ENCODE results near the gene MRPS12. TPM values are rescaled to one million over a fixed set of nuclear protein-coding genes. Genes with fewer than 3 reads are reported as not detected.
A peak's percentile ranks its signal among the peaks of the same experiment; 100 is the strongest.
"Not testable (repeated sequence)": the region's sequence is repeated elsewhere in the genome, so short reads cannot be mapped to it uniquely, and the experiment has no call there.

MRPS12 gene
- total RNA-seq, 2 experiments from 2014 or later, result 49.0 to 56.0 TPM

GRCh38 chr19:38924388-38924787 lies 6.4 kb upstream of the MRPS12 start:
- Mint-ChIP-seq H3K27me3 (ENCODE audit: low read depth) (no peaks in the 10 kb centered on the region), H3K27ac (no peak overlapping the region), H3K9me3 (no peaks in the 10 kb centered on the region), H3K4me3 (no peak overlapping the region), H3K4me1 (ENCODE audit: low read depth) (peaks cover 13% of the 10 kb centered on the region), H3K36me3 (ENCODE audit: low read depth) (peaks cover 23% of the 10 kb centered on the region)
- DNase-seq, result no peak
- intact Hi-C loops (cut with micrococcal nuclease), result no loop called here
- CTCF ChIA-PET, result no interaction called here

DNA sequence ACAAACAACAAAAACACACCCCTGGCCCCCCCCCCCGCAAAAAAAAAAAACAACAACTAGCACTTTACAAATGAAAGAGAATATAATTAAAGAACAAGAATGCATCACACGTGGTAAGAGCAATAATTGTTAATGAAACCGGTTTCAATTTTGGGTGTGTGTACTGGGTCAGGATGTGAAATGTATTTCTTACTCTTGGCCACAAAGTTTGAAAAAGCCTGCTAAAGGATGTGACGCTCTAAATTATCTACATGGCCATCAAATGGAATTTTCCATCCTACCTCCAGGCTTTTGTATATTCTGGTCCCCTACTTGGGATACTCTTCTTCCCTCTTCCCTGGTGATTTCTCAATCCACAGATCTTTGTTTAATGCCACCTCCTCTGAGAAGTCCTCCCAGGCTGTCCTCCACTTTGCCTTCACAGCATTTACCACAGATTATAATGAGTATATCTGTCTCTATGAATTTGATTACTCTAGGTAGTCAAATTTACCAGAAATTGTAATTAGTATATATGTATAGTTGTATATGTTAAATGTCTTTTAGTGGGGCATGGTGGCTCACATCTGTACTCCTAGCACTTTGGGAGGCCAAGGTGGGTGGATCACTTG lies 2.2 kb upstream of the MRPS12 start:
- intact Hi-C loops (cut with micrococcal nuclease), result no loop called here
- peak overlapping the region; percentile 98 for H3K4me3 Mint-ChIP-seq
- CTCF ChIA-PET, result interaction anchor here (0.7 to 2.1 kb wide), 3 partner anchors 27 to 399 kb away, joined by 4 to 22 read pairs (median 5); partner anchors contain the start of genes NFKBIB, RINL and SIRT2
- H3K9me3 Mint-ChIP-seq, result no peaks in the 10 kb centered on the region
- peaks cover 40% of the 10 kb centered on the region for H3K4me1 Mint-ChIP-seq (ENCODE audit: low read depth)
- no peaks in the 10 kb centered on the region for H3K27me3 Mint-ChIP-seq (ENCODE audit: low read depth)
- peaks cover 27% of the 10 kb centered on the region for H3K36me3 Mint-ChIP-seq (ENCODE audit: low read depth)
- no peak overlapping the region for H3K27ac Mint-ChIP-seq
- DNase-seq, result no peak

DNA sequence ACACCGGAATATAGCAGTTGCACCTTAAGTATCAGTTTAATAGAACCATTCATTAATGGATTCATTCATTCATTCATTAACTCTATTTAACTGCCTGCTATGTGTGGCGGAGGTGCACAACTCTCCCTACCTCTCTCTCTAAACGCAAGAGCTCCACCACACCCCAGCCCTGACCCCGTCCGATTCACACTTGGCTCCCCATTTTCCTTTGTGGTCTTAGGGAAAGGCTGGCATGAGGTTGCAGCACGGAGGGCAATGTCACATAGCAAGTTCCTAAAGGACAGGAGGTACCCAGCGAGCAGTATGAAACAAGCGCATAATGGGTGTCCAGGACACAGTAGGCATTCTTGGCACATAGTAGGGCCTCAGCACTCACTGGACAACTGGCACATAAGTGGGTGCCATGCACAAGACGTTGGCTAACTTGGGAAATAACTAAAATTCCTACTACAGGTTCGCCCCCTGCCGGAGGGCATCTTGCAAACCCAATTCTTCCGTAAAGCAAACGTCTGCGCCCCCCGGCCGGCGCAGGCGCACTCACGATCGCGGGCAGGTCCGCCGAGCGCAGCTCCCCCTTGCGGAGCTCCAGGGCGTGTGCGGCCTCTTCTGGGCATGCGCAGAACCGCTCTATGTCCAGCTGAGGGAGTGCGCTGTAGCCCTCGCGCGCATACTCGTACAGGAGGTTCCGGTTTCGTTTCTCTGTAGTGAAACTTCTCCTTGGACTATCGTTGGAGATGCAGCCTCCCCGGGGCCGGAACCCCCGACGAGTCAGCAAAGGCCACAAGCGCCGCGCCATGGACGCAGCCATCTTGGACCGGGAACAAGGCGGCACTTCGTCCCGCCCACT lies 592 bp upstream of the MRPS12 start, which contains the start of gene SARS2:
Gene SARS2, minus strand, starts transcription at position 835 of the 847 bp plus-strand sequence. Its CDS starts 27 bp downstream, at position 808.
- DNase-seq, result peak; percentile 94
- Mint-ChIP-seq H3K27ac (peak within 1 kb of the TSS; percentile 96), H3K36me3 (ENCODE audit: low read depth) (peaks cover 31% of the 10 kb centered on the region), H3K9me3 (peaks cover 4% of the 10 kb centered on the region), H3K4me1 (ENCODE audit: low read depth) (peaks cover 41% of the 10 kb centered on the region), H3K4me3 (peak within 1 kb of the TSS; percentile 98), H3K27me3 (ENCODE audit: low read depth) (no peaks in the 10 kb centered on the region)
- CTCF ChIA-PET, result interaction anchor here (0.6 to 2.4 kb wide), 23 partner anchors 9 to 527 kb away, joined by 3 to 22 read pairs (median 4); partner anchors contain the start of genes FAM98C, NFKBIB, RINL and SIRT2
- intact Hi-C loops (cut with micrococcal nuclease), result loop anchor here (1.0 to 2.0 kb wide), 12 partner anchors 31 to 595 kb away; partner anchors contain the start of genes CATSPERG, ECH1, FAM98C and NFKBIB

GRCh38 chr19:38931521-38931793 lies 713 bp downstream of the MRPS12 start:
- peaks cover 41% of the 10 kb centered on the region for H3K4me1 Mint-ChIP-seq (ENCODE audit: low read depth)
- peaks cover 4% of the 10 kb centered on the region for H3K9me3 Mint-ChIP-seq
- intact Hi-C loops (cut with micrococcal nuclease), result loop anchor here (2.0 kb wide), 1 partner anchor 529 kb away; the partner anchor contains the start of gene FAM98C
- peak overlapping the region; percentile 96 for H3K27ac Mint-ChIP-seq
- no peak for DNase-seq
- peak overlapping the region; percentile 98 for H3K4me3 Mint-ChIP-seq
- CTCF ChIA-PET, result interaction anchor here (0.6 to 2.4 kb wide), 9 partner anchors 8 to 528 kb away, joined by 3 to 13 read pairs (median 3); partner anchors contain the start of gene FAM98C
- peaks cover 31% of the 10 kb centered on the region for H3K36me3 Mint-ChIP-seq (ENCODE audit: low read depth)
- H3K27me3 Mint-ChIP-seq (ENCODE audit: low read depth), result no peaks in the 10 kb centered on the region

DNA sequence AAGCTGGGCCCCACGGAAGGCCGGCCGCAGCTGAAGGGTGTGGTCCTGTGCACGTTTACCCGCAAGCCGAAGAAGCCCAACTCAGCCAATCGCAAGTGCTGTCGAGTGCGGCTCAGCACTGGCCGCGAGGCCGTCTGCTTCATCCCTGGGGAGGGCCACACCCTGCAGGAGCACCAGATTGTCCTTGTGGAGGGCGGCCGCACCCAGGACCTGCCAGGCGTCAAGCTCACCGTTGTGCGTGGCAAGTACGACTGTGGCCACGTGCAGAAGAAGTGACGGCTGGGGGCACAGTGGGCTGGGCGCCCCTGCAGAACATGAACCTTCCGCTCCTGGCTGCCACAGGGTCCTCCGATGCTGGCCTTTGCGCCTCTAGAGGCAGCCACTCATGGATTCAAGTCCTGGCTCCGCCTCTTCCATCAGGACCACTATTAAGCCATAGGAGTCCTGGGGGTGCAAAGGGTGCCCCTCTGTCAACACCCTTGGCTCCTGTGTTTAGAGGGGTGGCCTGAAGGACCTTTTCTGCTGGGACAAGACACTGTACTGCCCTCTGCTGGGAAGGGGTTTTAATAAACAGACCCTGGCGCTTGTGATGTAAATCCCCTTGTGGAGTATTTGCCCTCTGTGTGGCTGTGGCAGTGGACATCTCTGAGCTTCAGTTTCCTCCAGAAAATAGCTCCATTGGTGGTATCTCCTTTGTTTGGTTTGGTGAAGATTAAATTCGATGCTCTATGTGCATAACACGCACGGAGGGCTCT lies 1.9 kb downstream of the MRPS12 start:
- Mint-ChIP-seq H3K4me1 (ENCODE audit: low read depth) (peaks cover 41% of the 10 kb centered on the region), H3K36me3 (ENCODE audit: low read depth) (peaks cover 31% of the 10 kb centered on the region), H3K4me3 (peak overlapping the region; percentile 39), H3K27ac (no peak overlapping the region), H3K9me3 (peaks cover 4% of the 10 kb centered on the region), H3K27me3 (ENCODE audit: low read depth) (no peaks in the 10 kb centered on the region)
- DNase-seq, result peak; percentile 52
- CTCF ChIA-PET, result interaction anchor here (0.5 to 1.7 kb wide), 10 partner anchors 12 to 354 kb away, joined by 3 to 5 read pairs (median 3); partner anchors contain the start of gene NFKBIB
- intact Hi-C loops (cut with micrococcal nuclease), result no loop called here

GRCh38 chr19:38933544-38933943 lies 2.8 kb downstream of the MRPS12 start:
- Mint-ChIP-seq H3K4me1 (ENCODE audit: low read depth) (peaks cover 36% of the 10 kb centered on the region), H3K27ac (no peak overlapping the region), H3K36me3 (ENCODE audit: low read depth) (peaks cover 31% of the 10 kb centered on the region), H3K4me3 (no peak overlapping the region), H3K9me3 (peaks cover 4% of the 10 kb centered on the region), H3K27me3 (ENCODE audit: low read depth) (no peaks in the 10 kb centered on the region)
- CTCF ChIA-PET, result interaction anchor here (0.5 to 1.7 kb wide), 8 partner anchors 11 to 218 kb away, joined by 3 to 5 read pairs (median 4); partner anchors contain the start of gene NFKBIB
- intact Hi-C loops (cut with micrococcal nuclease), result no loop called here
- no peak for DNase-seq

GRCh38 chr19:38939957-38940356 lies 9.2 kb downstream of the MRPS12 start:
- intact Hi-C loops (cut with micrococcal nuclease), result no loop called here
- no peak overlapping the region for H3K4me3 Mint-ChIP-seq
- H3K4me1 Mint-ChIP-seq (ENCODE audit: low read depth), result peaks cover 2% of the 10 kb centered on the region
- peaks cover 3% of the 10 kb centered on the region for H3K36me3 Mint-ChIP-seq (ENCODE audit: low read depth)
- peaks cover 2% of the 10 kb centered on the region for H3K27me3 Mint-ChIP-seq (ENCODE audit: low read depth)
- H3K27ac Mint-ChIP-seq, result no peak overlapping the region
- CTCF ChIA-PET, result interaction anchor here (0.8 kb wide), 2 partner anchors 9 to 13 kb away, joined by 3 to 4 read pairs; partner anchors contain the start of genes MRPS12 and SARS2
- H3K9me3 Mint-ChIP-seq, result peaks cover under 1% of the 10 kb centered on the region
- DNase-seq, result no peak

- DNase-seq; H3K36me3 Mint-ChIP-seq (ENCODE audit: low read depth); H3K9me3 Mint-ChIP-seq; H3K4me3 Mint-ChIP-seq; intact Hi-C loops (cut with micrococcal nuclease); H3K27me3 Mint-ChIP-seq (ENCODE audit: low read depth); H3K4me1 Mint-ChIP-seq (ENCODE audit: low read depth); H3K27ac Mint-ChIP-seq: not testable (repeated sequence)
- CTCF ChIA-PET, result interaction anchor here (0.6 kb wide), 1 partner anchor 20 kb away, joined by 3 read pairs; no protein-coding TSS in a partner anchor
Measured at GRCh38 chr19:38941466-38941865, 10.7 kb downstream of the MRPS12 start.

GRCh38 chr19:38941979-38942378 lies 11.2 kb downstream of the MRPS12 start:
- Mint-ChIP-seq H3K4me1 (ENCODE audit: low read depth) (peaks cover 2% of the 10 kb centered on the region), H3K27ac (no peak overlapping the region), H3K27me3 (ENCODE audit: low read depth) (peaks cover 2% of the 10 kb centered on the region), H3K9me3 (no peaks in the 10 kb centered on the region), H3K4me3 (no peak overlapping the region), H3K36me3 (ENCODE audit: low read depth) (no peaks in the 10 kb centered on the region)
- CTCF ChIA-PET, result no interaction called here
- no peak for DNase-seq
- intact Hi-C loops (cut with micrococcal nuclease), result no loop called here

GRCh38 chr19:38942471-38943181 lies 11.9 kb downstream of the MRPS12 start:
- no peaks in the 10 kb centered on the region for H3K9me3 Mint-ChIP-seq
- H3K4me3 Mint-ChIP-seq, result no peak overlapping the region
- peaks cover 2% of the 10 kb centered on the region for H3K27me3 Mint-ChIP-seq (ENCODE audit: low read depth)

GRCh38 chr19:38944981-38945506 lies 14.3 kb downstream of the MRPS12 start:
- Mint-ChIP-seq H3K4me3 (no peak overlapping the region), H3K4me1 (ENCODE audit: low read depth) (peaks cover 6% of the 10 kb centered on the region), H3K27ac (no peak overlapping the region), H3K27me3 (ENCODE audit: low read depth) (peaks cover 7% of the 10 kb centered on the region), H3K36me3 (ENCODE audit: low read depth) (no peaks in the 10 kb centered on the region), H3K9me3 (no peaks in the 10 kb centered on the region)
- no peak for DNase-seq
- CTCF ChIA-PET, result interaction anchor here (1.5 kb wide), 1 partner anchor 12 kb away, joined by 5 read pairs; no protein-coding TSS in a partner anchor
- intact Hi-C loops (cut with micrococcal nuclease), result no loop called here

More at GRCh38 chr19:38942471-38943181, 11.9 kb downstream of the MRPS12 start:
- Mint-ChIP-seq H3K27ac (no peak overlapping the region), H3K4me1 (ENCODE audit: low read depth) (peaks cover 2% of the 10 kb centered on the region), H3K36me3 (ENCODE audit: low read depth) (no peaks in the 10 kb centered on the region)
- intact Hi-C loops (cut with micrococcal nuclease), result no loop called here
- DNase-seq, result no peak
- CTCF ChIA-PET, result no interaction called here
